ENCODE data around the gene KLF13.

DNA sequence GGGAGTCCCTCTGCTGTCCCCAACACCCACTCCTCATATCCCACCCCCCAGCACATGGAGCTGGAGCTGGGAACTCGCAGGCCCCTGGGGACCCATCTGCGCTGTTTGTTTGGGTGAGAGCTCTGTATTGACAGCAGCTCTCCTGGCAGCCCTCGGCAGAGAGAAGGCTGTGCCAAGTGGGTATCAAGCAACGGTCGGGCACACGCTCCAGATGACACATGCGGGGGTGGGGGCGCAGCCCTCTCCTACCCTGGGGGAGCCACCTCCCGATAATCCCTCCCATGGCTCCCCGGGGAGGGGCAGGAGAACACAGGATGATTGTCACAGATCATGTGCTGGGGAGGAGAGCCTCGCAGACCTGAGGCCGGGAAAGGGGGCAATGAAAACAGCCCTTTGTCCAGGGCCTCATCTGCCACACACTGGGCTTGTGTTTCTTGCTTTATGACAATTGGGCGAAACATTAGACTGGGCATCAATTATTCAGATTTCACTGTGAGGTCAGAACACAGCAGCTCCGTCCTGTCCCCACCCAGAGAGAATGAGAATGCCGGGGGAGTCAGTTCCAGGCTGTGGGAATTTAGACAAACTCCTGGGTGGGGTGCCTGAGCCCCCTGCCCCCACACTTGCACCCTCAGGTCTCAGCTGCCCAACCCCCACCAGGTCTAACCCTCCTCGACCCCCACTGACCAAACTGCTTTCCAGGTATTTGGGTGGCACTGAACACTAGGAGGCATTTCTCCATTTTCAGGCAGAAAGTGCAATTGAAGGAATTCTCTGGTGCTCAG, 46.4 kb upstream of the KLF13 start:
- TF ChIP-seq, protein P1, sequence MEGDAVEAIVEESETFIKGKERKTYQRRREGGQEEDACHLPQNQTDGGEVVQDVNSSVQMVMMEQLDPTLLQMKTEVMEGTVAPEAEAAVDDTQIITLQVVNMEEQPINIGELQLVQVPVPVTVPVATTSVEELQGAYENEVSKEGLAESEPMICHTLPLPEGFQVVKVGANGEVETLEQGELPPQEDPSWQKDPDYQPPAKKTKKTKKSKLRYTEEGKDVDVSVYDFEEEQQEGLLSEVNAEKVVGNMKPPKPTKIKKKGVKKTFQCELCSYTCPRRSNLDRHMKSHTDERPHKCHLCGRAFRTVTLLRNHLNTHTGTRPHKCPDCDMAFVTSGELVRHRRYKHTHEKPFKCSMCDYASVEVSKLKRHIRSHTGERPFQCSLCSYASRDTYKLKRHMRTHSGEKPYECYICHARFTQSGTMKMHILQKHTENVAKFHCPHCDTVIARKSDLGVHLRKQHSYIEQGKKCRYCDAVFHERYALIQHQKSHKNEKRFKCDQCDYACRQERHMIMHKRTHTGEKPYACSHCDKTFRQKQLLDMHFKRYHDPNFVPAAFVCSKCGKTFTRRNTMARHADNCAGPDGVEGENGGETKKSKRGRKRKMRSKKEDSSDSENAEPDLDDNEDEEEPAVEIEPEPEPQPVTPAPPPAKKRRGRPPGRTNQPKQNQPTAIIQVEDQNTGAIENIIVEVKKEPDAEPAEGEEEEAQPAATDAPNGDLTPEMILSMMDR (conservative IDR thresholded peaks at IDR 0.05; ENCODE audit: low read depth, low read length) = no peak
- no peak for TF ChIP-seq EZH2 (IDR thresholded peaks at IDR 0.05; ENCODE audit: borderline replicate concordance, low read depth, low read length, poor library complexity, severe bottlenecking)
